ENCODE results near the gene CLASP2. TPM values are rescaled to one million over a fixed set of nuclear protein-coding genes. Genes with fewer than 3 reads are reported as not detected.

CLASP2 gene
- polyA plus RNA-seq, 2 donors, result 7.2 to 8.3 TPM

GRCh38 chr3:33579840-33580239, 138.2 kb downstream of the CLASP2 start:
- Histone ChIP-seq H3K4me3 (ENCODE audit: low read depth in 1 of 2, low read length in 2 of 2) (no peak overlapping the region), H3K27ac (ENCODE audit: low read depth in 2 of 2, low read length in 1 of 2) (no peak overlapping the region), H3K9me3 (ENCODE audit: control insufficient read depth in 2 of 2, insufficient read depth in 1 of 2, low read depth in 1 of 2, low read length in 1 of 2) (no peaks in the 10 kb centered on the region), H3K36me3 (ENCODE audit: control insufficient read depth in 2 of 2, insufficient read depth in 2 of 2, low read length in 1 of 2) (peaks cover 2% of the 10 kb centered on the region in 2 donors), H3K4me1 (ENCODE audit: control insufficient read depth in 2 of 2, insufficient read depth in 2 of 2, low read length in 1 of 2) (no peaks in the 10 kb centered on the region), H3K27me3 (ENCODE audit: control insufficient read depth in 1 of 2, insufficient read depth in 2 of 2, low read length in 2 of 2) (no peaks in the 10 kb centered on the region)
- WGBS, 2 donors, result 92% methylated on average over 2 of the region's 2 CpGs

- WGBS, 2 donors, result 76 to 79% methylated on average over 1 of the region's 1 CpG
- Histone ChIP-seq H3K27me3 (ENCODE audit: control insufficient read depth in 1 of 2, insufficient read depth in 2 of 2, low read length in 2 of 2) (no peaks in the 10 kb centered on the region), H3K36me3 (ENCODE audit: control insufficient read depth in 2 of 2, insufficient read depth in 2 of 2, low read length in 1 of 2) (peaks cover 2% of the 10 kb centered on the region in 2 donors), H3K4me1 (ENCODE audit: control insufficient read depth in 2 of 2, insufficient read depth in 2 of 2, low read length in 1 of 2) (no peaks in the 10 kb centered on the region), H3K27ac (ENCODE audit: low read depth in 2 of 2, low read length in 1 of 2) (no peak overlapping the region), H3K9me3 (ENCODE audit: control insufficient read depth in 2 of 2, insufficient read depth in 1 of 2, low read depth in 1 of 2, low read length in 1 of 2) (no peaks in the 10 kb centered on the region), H3K4me3 (ENCODE audit: low read depth in 1 of 2, low read length in 2 of 2) (no peak overlapping the region)
Measured at GRCh38 chr3:33579178-33579510, 138.9 kb downstream of the CLASP2 start.

- 56 to 61% methylated on average over 2 of the region's 2 CpGs for WGBS, 2 donors
- no peak overlapping the region for H3K4me3 ChIP-seq (ENCODE audit: low read depth in 1 of 2, low read length in 2 of 2)
- H3K36me3 ChIP-seq (ENCODE audit: control insufficient read depth in 2 of 2, insufficient read depth in 2 of 2, low read length in 1 of 2), result peaks cover 2% of the 10 kb centered on the region in 2 donors
- H3K27ac ChIP-seq (ENCODE audit: low read depth in 2 of 2, low read length in 1 of 2), result no peak overlapping the region
- no peaks in the 10 kb centered on the region for H3K27me3 ChIP-seq (ENCODE audit: control insufficient read depth in 1 of 2, insufficient read depth in 2 of 2, low read length in 2 of 2)
- H3K9me3 ChIP-seq (ENCODE audit: control insufficient read depth in 2 of 2, insufficient read depth in 1 of 2, low read depth in 1 of 2, low read length in 1 of 2), result no peaks in the 10 kb centered on the region
- no peaks in the 10 kb centered on the region for H3K4me1 ChIP-seq (ENCODE audit: control insufficient read depth in 2 of 2, insufficient read depth in 2 of 2, low read length in 1 of 2)
Measured at GRCh38 chr3:33578325-33579177, 139.5 kb downstream of the CLASP2 start.

- Histone ChIP-seq H3K9me3 (ENCODE audit: control insufficient read depth in 2 of 2, insufficient read depth in 1 of 2, low read depth in 1 of 2, low read length in 1 of 2) (no peaks in the 10 kb centered on the region), H3K36me3 (ENCODE audit: control insufficient read depth in 2 of 2, insufficient read depth in 2 of 2, low read length in 1 of 2) (peaks cover 2 to 4% of the 10 kb centered on the region in 2 donors), H3K27ac (ENCODE audit: low read depth in 2 of 2, low read length in 1 of 2) (no peak overlapping the region), H3K27me3 (ENCODE audit: control insufficient read depth in 1 of 2, insufficient read depth in 2 of 2, low read length in 2 of 2) (no peaks in the 10 kb centered on the region), H3K4me1 (ENCODE audit: control insufficient read depth in 2 of 2, insufficient read depth in 2 of 2, low read length in 1 of 2) (no peaks in the 10 kb centered on the region), H3K4me3 (ENCODE audit: low read depth in 1 of 2, low read length in 2 of 2) (no peak overlapping the region)
- WGBS, 2 donors, result 84 to 94% methylated on average over 1 of the region's 1 CpG
Measured at GRCh38 chr3:33577588-33577987, 140.5 kb downstream of the CLASP2 start.

GRCh38 chr3:33577173-33577572, 140.9 kb downstream of the CLASP2 start:
- peaks cover 2 to 4% of the 10 kb centered on the region in 2 donors for H3K36me3 ChIP-seq (ENCODE audit: control insufficient read depth in 2 of 2, insufficient read depth in 2 of 2, low read length in 1 of 2)
- H3K4me3 ChIP-seq (ENCODE audit: low read depth in 1 of 2, low read length in 2 of 2), result no peak overlapping the region
- H3K9me3 ChIP-seq (ENCODE audit: control insufficient read depth in 2 of 2, insufficient read depth in 1 of 2, low read depth in 1 of 2, low read length in 1 of 2), result no peaks in the 10 kb centered on the region
- 80 to 88% methylated on average over 3 of the region's 3 CpGs for WGBS, 2 donors
- H3K27me3 ChIP-seq (ENCODE audit: control insufficient read depth in 1 of 2, insufficient read depth in 2 of 2, low read length in 2 of 2), result no peaks in the 10 kb centered on the region
- no peak overlapping the region for H3K27ac ChIP-seq (ENCODE audit: low read depth in 2 of 2, low read length in 1 of 2)
- no peaks in the 10 kb centered on the region for H3K4me1 ChIP-seq (ENCODE audit: control insufficient read depth in 2 of 2, insufficient read depth in 2 of 2, low read length in 1 of 2)

GRCh38 chr3:33575311-33575710, 142.7 kb downstream of the CLASP2 start:
- H3K27ac ChIP-seq (ENCODE audit: low read depth in 2 of 2, low read length in 1 of 2), result no peak overlapping the region
- H3K27me3 ChIP-seq (ENCODE audit: control insufficient read depth in 1 of 2, insufficient read depth in 2 of 2, low read length in 2 of 2), result no peaks in the 10 kb centered on the region
- 84 to 89% methylated on average over 1 of the region's 1 CpG for WGBS, 2 donors
- no peaks in the 10 kb centered on the region for H3K9me3 ChIP-seq (ENCODE audit: control insufficient read depth in 2 of 2, insufficient read depth in 1 of 2, low read depth in 1 of 2, low read length in 1 of 2)
- H3K4me3 ChIP-seq (ENCODE audit: low read depth in 1 of 2, low read length in 2 of 2), result no peak overlapping the region
- peaks cover 0 to 2% of the 10 kb centered on the region in 2 donors for H3K36me3 ChIP-seq (ENCODE audit: control insufficient read depth in 2 of 2, insufficient read depth in 2 of 2, low read length in 1 of 2)
- H3K4me1 ChIP-seq (ENCODE audit: control insufficient read depth in 2 of 2, insufficient read depth in 2 of 2, low read length in 1 of 2), result no peaks in the 10 kb centered on the region

- H3K4me1 ChIP-seq (ENCODE audit: control insufficient read depth in 2 of 2, insufficient read depth in 2 of 2, low read length in 1 of 2), result no peaks in the 10 kb centered on the region
- WGBS, 2 donors, result 56 to 62% methylated on average over 3 of the region's 3 CpGs
- H3K27ac ChIP-seq (ENCODE audit: low read depth in 2 of 2, low read length in 1 of 2), result no peak overlapping the region
- H3K4me3 ChIP-seq (ENCODE audit: low read depth in 1 of 2, low read length in 2 of 2), result no peak overlapping the region
- H3K9me3 ChIP-seq (ENCODE audit: control insufficient read depth in 2 of 2, insufficient read depth in 1 of 2, low read depth in 1 of 2, low read length in 1 of 2), result no peaks in the 10 kb centered on the region
- H3K27me3 ChIP-seq (ENCODE audit: control insufficient read depth in 1 of 2, insufficient read depth in 2 of 2, low read length in 2 of 2), result no peaks in the 10 kb centered on the region
- H3K36me3 ChIP-seq (ENCODE audit: control insufficient read depth in 2 of 2, insufficient read depth in 2 of 2, low read length in 1 of 2), result peaks cover 0 to 3% of the 10 kb centered on the region in 2 donors
Measured at GRCh38 chr3:33557829-33558228, 160.2 kb downstream of the CLASP2 start.

- H3K36me3 ChIP-seq (ENCODE audit: control insufficient read depth in 2 of 2, insufficient read depth in 2 of 2, low read length in 1 of 2), result peaks cover 0 to 3% of the 10 kb centered on the region in 2 donors
Measured at GRCh38 chr3:33557279-33557678, 160.8 kb downstream of the CLASP2 start.

GRCh38 chr3:33547101-33547500, 171.0 kb downstream of the CLASP2 start:
- Histone ChIP-seq H3K9me3 (ENCODE audit: control insufficient read depth in 2 of 2, insufficient read depth in 1 of 2, low read depth in 1 of 2, low read length in 1 of 2) (no peaks in the 10 kb centered on the region), H3K27ac (ENCODE audit: low read depth in 2 of 2, low read length in 1 of 2) (no peak overlapping the region), H3K4me3 (ENCODE audit: low read depth in 1 of 2, low read length in 2 of 2) (no peak overlapping the region), H3K27me3 (ENCODE audit: control insufficient read depth in 1 of 2, insufficient read depth in 2 of 2, low read length in 2 of 2) (no peaks in the 10 kb centered on the region), H3K4me1 (ENCODE audit: control insufficient read depth in 2 of 2, insufficient read depth in 2 of 2, low read length in 1 of 2) (no peaks in the 10 kb centered on the region), H3K36me3 (ENCODE audit: control insufficient read depth in 2 of 2, insufficient read depth in 2 of 2, low read length in 1 of 2) (peaks cover 0 to 4% of the 10 kb centered on the region in 2 donors)
- WGBS, 2 donors, result 89 to 95% methylated on average over 1 of the region's 1 CpG

More at GRCh38 chr3:33557279-33557678, 160.8 kb downstream of the CLASP2 start:
- 95 to 97% methylated on average over 1 of the region's 1 CpG for WGBS, 2 donors
- Histone ChIP-seq H3K9me3 (ENCODE audit: control insufficient read depth in 2 of 2, insufficient read depth in 1 of 2, low read depth in 1 of 2, low read length in 1 of 2) (no peaks in the 10 kb centered on the region), H3K4me3 (ENCODE audit: low read depth in 1 of 2, low read length in 2 of 2) (no peak overlapping the region), H3K27me3 (ENCODE audit: control insufficient read depth in 1 of 2, insufficient read depth in 2 of 2, low read length in 2 of 2) (no peaks in the 10 kb centered on the region), H3K27ac (ENCODE audit: low read depth in 2 of 2, low read length in 1 of 2) (no peak overlapping the region), H3K4me1 (ENCODE audit: control insufficient read depth in 2 of 2, insufficient read depth in 2 of 2, low read length in 1 of 2) (no peaks in the 10 kb centered on the region)

GRCh38 chr3:33544126-33544525, 173.9 kb downstream of the CLASP2 start:
- H3K4me1 ChIP-seq (ENCODE audit: control insufficient read depth in 2 of 2, insufficient read depth in 2 of 2, low read length in 1 of 2), result no peaks in the 10 kb centered on the region
- H3K27me3 ChIP-seq (ENCODE audit: control insufficient read depth in 1 of 2, insufficient read depth in 2 of 2, low read length in 2 of 2), result no peaks in the 10 kb centered on the region
- H3K36me3 ChIP-seq (ENCODE audit: control insufficient read depth in 2 of 2, insufficient read depth in 2 of 2, low read length in 1 of 2), result peaks cover 0 to 4% of the 10 kb centered on the region in 2 donors
- H3K4me3 ChIP-seq (ENCODE audit: low read depth in 1 of 2, low read length in 2 of 2), result no peak overlapping the region
- no peaks in the 10 kb centered on the region for H3K9me3 ChIP-seq (ENCODE audit: control insufficient read depth in 2 of 2, insufficient read depth in 1 of 2, low read depth in 1 of 2, low read length in 1 of 2)
- no peak overlapping the region for H3K27ac ChIP-seq (ENCODE audit: low read depth in 2 of 2, low read length in 1 of 2)
- 53 to 62% methylated on average over 1 of the region's 1 CpG for WGBS, 2 donors
